Activated naive CD8-positive, alpha-beta T cell (primary cell): ENCODE data around the gene KRTAP10-1.

ENCODE experiments used
- H3K27ac Mint-ChIP-seq: one replicate; pipeline ENCODE4 v1.8.0; 2021; ENCODE audit warnings: mixed read lengths
- H3K27me3 Mint-ChIP-seq: one replicate; pipeline ENCODE4 v1.8.0; 2021; ENCODE audit warnings: mixed read lengths
- H3K36me3 Mint-ChIP-seq: one replicate; pipeline ENCODE4 v1.8.0; 2021; ENCODE audit warnings: mixed read lengths
- H3K4me1 Mint-ChIP-seq: one replicate; pipeline ENCODE4 v1.8.0; 2021; ENCODE audit warnings: low read depth, mixed read lengths
- H3K4me3 Mint-ChIP-seq: one replicate; pipeline ENCODE4 v1.8.0; 2021; ENCODE audit warnings: mild to moderate bottlenecking, mixed read lengths
- H3K9me3 Mint-ChIP-seq: one replicate; pipeline ENCODE4 v1.8.0; 2021; ENCODE audit warnings: low read depth, mixed read lengths

Gene KRTAP10-1

GRCh38 chr21:44544566-44544965, 4.6 kb upstream of the KRTAP10-1 start:
- H3K4me1 Mint-ChIP-seq, result peaks cover 29% of the 10 kb centered on the region
- H3K27me3 Mint-ChIP-seq, result no peaks in the 10 kb centered on the region
- peaks cover 16% of the 10 kb centered on the region for H3K9me3 Mint-ChIP-seq
- no peak overlapping the region for H3K27ac Mint-ChIP-seq
- H3K36me3 Mint-ChIP-seq, result peaks cover 11% of the 10 kb centered on the region
- no peak overlapping the region for H3K4me3 Mint-ChIP-seq

GRCh38 chr21:44542716-44543115, 2.7 kb upstream of the KRTAP10-1 start:
- Mint-ChIP-seq H3K36me3 (peaks cover 11% of the 10 kb centered on the region), H3K4me3 (no peak overlapping the region), H3K9me3 (peaks cover 16% of the 10 kb centered on the region), H3K27ac (no peak overlapping the region), H3K4me1 (peaks cover 11% of the 10 kb centered on the region), H3K27me3 (no peaks in the 10 kb centered on the region)

DNA sequence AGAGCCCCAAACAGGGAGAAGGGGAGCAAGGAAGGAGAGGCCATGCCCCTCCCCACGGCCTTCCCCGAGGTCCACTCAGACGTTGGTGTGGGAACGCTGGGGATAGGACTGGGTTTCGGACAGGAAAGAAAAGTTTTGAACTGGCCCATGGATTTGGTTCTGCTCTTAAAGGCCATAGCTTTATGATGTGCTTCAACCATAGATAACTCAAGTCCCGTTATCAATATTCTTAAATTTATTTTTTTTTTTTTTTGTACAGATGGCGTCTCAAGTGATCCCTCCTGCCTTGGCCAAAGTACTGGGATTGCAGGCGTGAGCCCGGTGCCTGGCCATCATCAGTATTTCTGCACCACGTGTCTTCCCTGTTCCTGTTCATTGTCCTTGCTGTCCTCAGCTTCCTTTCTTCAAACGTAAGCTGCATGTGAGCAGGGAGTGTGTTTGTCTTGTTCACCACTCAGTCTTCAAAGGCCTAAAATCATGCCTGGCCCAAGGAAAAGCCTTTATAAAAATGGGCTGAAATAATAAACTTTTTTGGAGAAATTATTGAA, 820 bp upstream of the KRTAP10-1 start:
- H3K36me3 Mint-ChIP-seq, result peaks cover 5% of the 10 kb centered on the region
- no peaks in the 10 kb centered on the region for H3K4me1 Mint-ChIP-seq
- peaks cover 6% of the 10 kb centered on the region for H3K9me3 Mint-ChIP-seq
- no peak overlapping the region for H3K27ac Mint-ChIP-seq
- no peaks in the 10 kb centered on the region for H3K27me3 Mint-ChIP-seq
- H3K4me3 Mint-ChIP-seq, result no peak overlapping the region

DNA sequence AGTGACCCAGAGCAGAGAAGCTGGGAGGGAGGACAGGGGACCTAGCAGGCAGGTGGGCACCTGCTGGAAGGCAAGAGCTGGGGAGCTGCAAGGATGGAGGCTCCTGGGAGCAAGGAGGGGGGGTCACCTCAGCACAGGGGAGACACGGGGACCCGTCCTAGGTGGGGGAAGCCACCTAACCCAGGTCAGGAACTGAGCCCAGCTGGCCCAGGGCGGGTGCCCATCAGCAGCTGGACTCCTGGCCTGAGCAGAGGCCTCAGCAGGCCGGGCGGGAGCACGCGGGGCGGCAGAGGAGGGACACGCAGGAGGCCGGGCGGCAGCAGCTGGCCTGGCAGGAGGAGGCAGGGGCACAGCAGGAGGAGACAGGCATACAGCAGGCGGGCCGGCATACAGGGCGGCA, 949 bp downstream of the KRTAP10-1 start:
- no peak overlapping the region for H3K27ac Mint-ChIP-seq
- no peaks in the 10 kb centered on the region for H3K9me3 Mint-ChIP-seq
- H3K36me3 Mint-ChIP-seq, result no peaks in the 10 kb centered on the region
- H3K4me1 Mint-ChIP-seq, result no peaks in the 10 kb centered on the region
- no peak overlapping the region for H3K4me3 Mint-ChIP-seq
- no peaks in the 10 kb centered on the region for H3K27me3 Mint-ChIP-seq

DNA sequence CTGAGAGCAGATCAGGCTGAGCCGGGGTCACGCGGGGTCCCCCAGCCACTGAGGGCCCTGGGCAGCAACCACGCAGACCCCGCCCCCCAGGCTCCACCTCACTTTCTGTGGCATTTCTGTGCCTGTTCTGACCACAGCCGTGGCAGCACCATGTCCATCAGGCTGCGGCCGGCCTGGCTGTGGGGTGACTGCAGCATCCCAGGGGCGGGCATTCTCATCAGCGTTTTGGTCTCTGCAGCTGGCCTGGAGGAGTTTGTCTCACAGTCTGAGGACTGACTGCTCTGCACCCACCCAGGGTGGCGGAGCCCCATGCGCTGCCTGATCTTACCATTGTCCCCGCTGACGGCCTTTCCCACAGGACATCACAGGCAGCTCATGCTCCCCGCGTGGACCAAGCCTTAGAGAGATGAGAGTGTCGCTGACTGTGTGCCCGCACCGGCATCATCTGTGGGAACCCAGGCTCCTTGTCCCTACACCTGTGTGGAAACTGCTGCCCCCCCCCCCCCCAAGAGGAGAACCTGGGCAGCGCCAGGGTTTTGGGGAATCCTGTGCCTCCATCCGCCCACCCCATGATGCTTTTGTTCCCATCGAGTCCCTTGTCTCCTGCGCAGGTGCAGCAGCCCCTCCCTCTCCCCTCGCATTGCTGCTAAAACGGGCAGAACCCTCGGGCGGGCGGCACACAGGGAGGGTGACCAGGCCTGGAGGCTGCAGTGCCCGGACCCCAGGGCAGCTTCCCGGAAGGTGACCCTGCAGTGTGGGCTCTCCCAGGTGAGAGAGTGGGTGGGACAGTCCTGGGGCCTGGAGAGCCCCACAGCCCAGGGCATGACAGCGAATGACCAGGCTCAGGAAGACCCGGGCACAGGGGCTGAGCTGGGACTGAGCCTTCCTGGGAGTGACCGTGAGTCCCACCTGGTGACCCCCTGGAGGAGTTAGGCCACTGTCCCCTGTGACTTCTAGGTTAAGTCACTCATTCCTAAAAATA, 1.8 kb downstream of the KRTAP10-1 start:
- no peak overlapping the region for H3K4me3 Mint-ChIP-seq
- H3K27ac Mint-ChIP-seq, result no peak overlapping the region
- H3K9me3 Mint-ChIP-seq, result no peaks in the 10 kb centered on the region
- no peaks in the 10 kb centered on the region for H3K36me3 Mint-ChIP-seq
- no peaks in the 10 kb centered on the region for H3K4me1 Mint-ChIP-seq
- H3K27me3 Mint-ChIP-seq, result no peaks in the 10 kb centered on the region

- Mint-ChIP-seq H3K4me3 (no peak overlapping the region), H3K4me1 (no peaks in the 10 kb centered on the region), H3K27ac (no peak overlapping the region), H3K27me3 (no peaks in the 10 kb centered on the region), H3K36me3 (no peaks in the 10 kb centered on the region), H3K9me3 (no peaks in the 10 kb centered on the region)
These were observed 4.0 kb downstream of the KRTAP10-1 start for GRCh38 chr21:44535963-44536362.

DNA sequence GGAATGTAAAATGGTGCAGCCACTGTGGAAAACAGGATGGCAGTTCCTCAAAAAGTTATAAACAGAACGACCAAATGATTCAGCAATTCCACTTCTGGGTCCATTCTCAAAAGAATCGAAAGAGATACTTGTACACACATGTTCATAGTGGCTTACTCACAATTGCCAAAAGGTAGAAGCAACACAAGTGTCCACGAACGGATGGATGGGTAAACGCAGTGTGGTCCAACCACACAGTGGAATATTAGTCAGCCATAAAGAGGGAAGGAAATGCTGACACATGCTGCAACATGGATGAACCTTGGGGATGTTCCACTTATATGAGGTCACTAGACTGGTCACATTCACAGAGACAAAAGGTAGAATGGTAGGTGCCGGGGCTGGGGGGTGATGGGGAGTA, 5.3 kb downstream of the KRTAP10-1 start:
- Mint-ChIP-seq H3K27me3 (no peaks in the 10 kb centered on the region), H3K4me1 (no peaks in the 10 kb centered on the region), H3K4me3 (no peak overlapping the region), H3K27ac (no peak overlapping the region), H3K36me3 (no peaks in the 10 kb centered on the region), H3K9me3 (no peaks in the 10 kb centered on the region)

DNA sequence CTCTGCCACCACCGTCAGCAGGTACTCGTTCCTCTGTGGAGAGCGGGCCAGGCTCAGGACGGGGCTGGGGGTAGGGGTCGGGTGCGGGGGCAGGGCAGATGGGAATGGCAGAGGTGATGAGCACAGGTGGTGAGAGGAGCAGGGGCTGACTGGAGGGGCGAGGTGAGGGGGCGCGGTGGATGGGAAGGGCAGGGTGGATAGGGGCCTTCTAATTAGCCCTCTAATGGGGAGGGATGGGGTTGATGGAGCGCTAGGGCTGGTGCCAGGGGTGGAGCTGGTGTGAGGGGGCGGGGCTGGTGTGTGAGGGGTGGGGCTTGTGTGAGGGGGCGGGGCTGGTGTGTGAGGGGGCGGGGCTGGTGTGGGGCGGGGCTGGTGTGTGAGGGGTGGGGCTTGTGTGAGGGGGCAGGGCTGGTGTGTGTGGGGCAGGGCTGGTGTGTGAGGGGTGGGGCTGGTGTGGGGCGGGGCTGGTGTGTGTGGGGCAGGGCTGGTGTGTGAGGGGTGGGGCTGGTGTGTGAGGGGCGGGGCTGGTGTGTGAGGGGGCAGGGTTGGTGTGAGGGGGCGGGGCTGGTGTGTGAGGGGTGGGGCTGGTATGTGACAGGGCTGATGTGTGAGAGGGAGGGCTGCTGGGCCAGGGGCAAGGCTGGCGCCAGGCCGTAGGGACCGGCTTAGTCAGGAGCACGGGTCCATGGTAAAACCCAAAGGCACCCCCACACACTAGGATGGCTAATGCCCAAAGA, 5.9 kb downstream of the KRTAP10-1 start:
- no peaks in the 10 kb centered on the region for H3K27me3 Mint-ChIP-seq
- no peaks in the 10 kb centered on the region for H3K4me1 Mint-ChIP-seq
- H3K27ac Mint-ChIP-seq, result no peak overlapping the region
- no peak overlapping the region for H3K4me3 Mint-ChIP-seq
- H3K36me3 Mint-ChIP-seq, result no peaks in the 10 kb centered on the region
- no peaks in the 10 kb centered on the region for H3K9me3 Mint-ChIP-seq

DNA sequence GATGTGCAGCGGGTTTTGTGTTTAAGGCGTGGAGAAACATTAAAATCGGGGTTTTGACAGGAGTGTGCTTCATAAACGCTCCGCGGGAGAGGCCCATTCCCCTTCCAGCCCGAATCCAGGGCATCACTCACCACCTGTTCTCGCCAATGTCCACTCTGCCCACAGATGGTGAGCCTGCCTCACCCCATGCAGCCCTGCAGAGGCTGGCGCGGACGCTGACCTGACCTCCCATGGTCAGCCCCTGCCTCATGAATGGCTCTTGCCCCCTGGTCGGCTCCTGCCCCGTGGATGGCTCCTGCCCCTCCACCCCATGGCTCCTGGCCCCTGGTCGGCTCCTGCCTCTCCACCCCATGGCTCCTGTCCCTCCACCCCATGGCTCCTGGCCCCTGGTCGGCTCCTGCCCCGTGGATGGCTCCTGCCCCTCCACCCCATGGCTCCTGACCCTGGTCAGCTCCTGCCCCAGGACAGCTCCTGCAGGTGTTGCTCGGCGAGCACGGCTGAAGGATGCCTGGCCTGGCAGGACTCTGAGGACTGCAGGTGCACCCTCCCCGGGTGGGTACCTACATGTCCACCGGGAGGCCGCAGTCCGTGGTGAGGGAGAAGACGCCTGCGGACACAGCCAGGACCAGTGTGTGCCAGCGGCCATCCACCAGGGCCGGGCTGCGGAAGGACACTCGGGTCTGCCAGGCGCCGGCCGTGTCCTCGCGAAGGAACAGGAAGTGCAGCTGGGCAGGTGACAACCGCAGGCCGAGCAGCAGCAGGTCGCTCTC, 6.7 kb downstream of the KRTAP10-1 start:
- Mint-ChIP-seq H3K4me1 (no peaks in the 10 kb centered on the region), H3K36me3 (no peaks in the 10 kb centered on the region), H3K27me3 (no peaks in the 10 kb centered on the region), H3K4me3 (no peak overlapping the region), H3K9me3 (no peaks in the 10 kb centered on the region), H3K27ac (no peak overlapping the region)

- H3K4me1 Mint-ChIP-seq, result no peaks in the 10 kb centered on the region
- H3K36me3 Mint-ChIP-seq, result no peaks in the 10 kb centered on the region
- H3K27ac Mint-ChIP-seq, result no peak overlapping the region
- no peaks in the 10 kb centered on the region for H3K27me3 Mint-ChIP-seq
- no peak overlapping the region for H3K4me3 Mint-ChIP-seq
- H3K9me3 Mint-ChIP-seq, result no peaks in the 10 kb centered on the region
These were observed 7.3 kb downstream of the KRTAP10-1 start for GRCh38 chr21:44532712-44533111.

DNA sequence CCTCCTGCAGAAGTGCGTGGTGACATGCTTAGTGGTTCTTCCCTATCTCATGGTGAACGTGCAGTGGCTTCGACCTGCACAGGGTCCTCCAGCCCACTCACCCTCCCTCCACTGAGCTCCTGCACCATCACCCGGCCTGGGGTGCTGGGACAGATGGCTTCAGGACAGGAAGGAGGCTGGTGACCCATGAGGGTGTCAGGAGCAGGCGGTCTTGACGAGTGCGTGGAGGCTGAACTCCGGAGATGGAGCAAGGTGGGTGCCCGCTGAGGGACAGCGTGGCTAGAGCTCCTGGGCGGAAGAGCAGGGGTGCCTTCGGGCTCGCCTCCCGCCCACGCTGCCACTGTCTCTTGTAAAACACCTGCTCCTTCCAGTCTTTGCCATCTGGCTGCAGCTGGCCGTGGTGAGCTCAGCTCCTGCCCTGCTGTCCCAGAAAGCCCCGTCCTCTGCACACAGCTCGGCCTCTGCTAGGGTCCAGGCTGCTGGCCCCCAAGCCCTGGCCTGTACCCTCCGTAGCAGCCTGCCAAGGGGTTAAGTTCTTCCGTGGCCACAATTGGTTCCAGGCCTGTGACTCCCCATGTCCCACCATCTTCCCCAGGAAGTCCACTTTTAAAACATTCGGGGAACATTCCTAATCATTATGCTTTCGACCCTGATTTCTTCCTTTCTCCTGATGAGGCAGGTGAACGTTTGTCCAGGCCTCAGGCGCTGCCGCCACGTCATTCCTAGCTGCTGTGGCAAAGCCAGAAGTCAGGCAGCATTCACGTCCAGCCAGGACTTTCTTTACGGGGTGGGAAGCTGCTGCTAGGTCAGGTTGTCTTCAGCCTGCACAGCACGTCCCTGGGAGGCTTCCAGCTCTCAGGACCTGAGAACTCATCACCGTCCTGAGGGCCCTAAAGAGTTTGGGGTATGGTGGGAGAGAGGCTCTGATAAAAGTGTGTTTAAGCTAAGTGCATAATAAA, 8.1 kb downstream of the KRTAP10-1 start:
- Mint-ChIP-seq H3K27ac (no peak overlapping the region), H3K4me1 (no peaks in the 10 kb centered on the region), H3K9me3 (no peaks in the 10 kb centered on the region), H3K36me3 (no peaks in the 10 kb centered on the region), H3K4me3 (no peak overlapping the region), H3K27me3 (no peaks in the 10 kb centered on the region)

- H3K27me3 Mint-ChIP-seq, result no peaks in the 10 kb centered on the region
- no peak overlapping the region for H3K27ac Mint-ChIP-seq
- no peaks in the 10 kb centered on the region for H3K4me1 Mint-ChIP-seq
- no peaks in the 10 kb centered on the region for H3K9me3 Mint-ChIP-seq
- H3K36me3 Mint-ChIP-seq, result no peaks in the 10 kb centered on the region
- H3K4me3 Mint-ChIP-seq, result no peak overlapping the region
These were observed 8.9 kb downstream of the KRTAP10-1 start for GRCh38 chr21:44530903-44531605.

- Mint-ChIP-seq H3K4me3 (no peak overlapping the region), H3K27me3 (no peaks in the 10 kb centered on the region), H3K4me1 (no peaks in the 10 kb centered on the region), H3K9me3 (no peaks in the 10 kb centered on the region), H3K36me3 (no peaks in the 10 kb centered on the region), H3K27ac (no peak overlapping the region)
These were observed 9.6 kb downstream of the KRTAP10-1 start for GRCh38 chr21:44530221-44530902.
